ENCODE data around the gene CASP8AP2. TPM values are rescaled to one million over a fixed set of nuclear protein-coding genes. Genes with fewer than 3 reads are reported as not detected.

CASP8AP2 gene
- total and polyA plus RNA-seq, 2 of the 13 experiments (the other 11 are each of a cell fraction or from before 2014, with no cell fraction given): 5.7 to 13.5 TPM

DNA sequence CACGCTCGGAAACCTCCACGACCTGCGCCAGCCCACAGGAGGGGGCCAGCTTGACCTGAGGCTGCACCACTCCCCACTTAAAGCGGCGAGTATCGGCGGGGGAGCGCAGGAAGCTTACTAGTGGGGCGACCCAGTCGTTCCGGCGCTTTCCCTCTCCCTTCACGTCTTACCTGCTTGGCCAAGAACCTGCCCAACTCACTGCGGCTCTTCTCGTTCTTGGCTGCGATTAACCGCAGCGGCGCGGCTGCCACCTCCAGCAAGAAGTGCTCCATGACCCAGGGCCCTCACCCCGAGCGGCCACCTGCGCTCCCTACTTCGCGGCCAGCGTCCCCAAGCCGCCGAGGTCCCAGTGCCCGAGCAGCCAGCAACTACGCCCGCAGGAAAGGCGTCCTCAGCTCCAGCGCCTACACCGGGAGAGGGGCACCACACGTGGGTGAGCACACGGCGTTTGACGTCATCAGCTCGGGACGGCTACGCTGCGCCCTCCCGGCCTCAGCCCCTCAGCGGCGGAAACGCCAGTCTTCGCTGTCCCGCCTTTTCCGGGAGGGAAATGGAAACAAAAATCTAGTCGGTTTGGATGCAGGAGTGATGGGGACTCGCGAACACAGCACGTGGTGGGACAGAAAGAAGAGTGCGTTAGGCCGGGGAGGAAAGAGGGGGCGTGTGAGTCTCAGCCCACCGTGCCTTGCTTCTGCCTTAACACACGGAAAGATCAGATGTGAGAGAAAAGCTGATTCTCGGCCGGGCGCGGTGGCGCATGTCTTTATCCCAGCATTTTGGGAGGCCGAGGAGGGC is 10.1 kb upstream of the CASP8AP2 start, which contains the start of gene MDN1 (continued):
- TF ChIP-seq ZSCAN30 (CRISPR knock-in tag; IDR thresholded peaks at IDR 0.05) (no peak), ZFP90 (CRISPR knock-in tag; IDR thresholded peaks at IDR 0.05; ENCODE audit: borderline replicate concordance) (peak; percentile 71; the same call in 1 of the 2 replicates), ZNF292 (CRISPR knock-in tag; IDR thresholded peaks at IDR 0.05; ENCODE audit: borderline replicate concordance, low read depth) (peak; percentile 42; the same call in 1 of the 2 replicates), FOXJ3 (CRISPR knock-in tag; IDR thresholded peaks at IDR 0.05; ENCODE audit: borderline replicate concordance) (no peak; the same call in 1 of the 2 replicates), KLF9 (CRISPR knock-in tag; IDR thresholded peaks at IDR 0.05; ENCODE audit: low read depth) (0 out of 2 replicates have a peak, but pooled peaks have one; percentile 42), IKZF4 (CRISPR knock-in tag; IDR thresholded peaks at IDR 0.05; ENCODE audit: borderline replicate concordance, low read depth, not compliant biosample characterization) (no peak), ZNF646 (CRISPR knock-in tag; IDR thresholded peaks at IDR 0.05) (no peak; the same call in 1 of the 2 replicates), ZNF225 (CRISPR knock-in tag; IDR thresholded peaks at IDR 0.05) (peak; percentile 78; the same call in 1 of the 2 replicates), HIC2 (CRISPR knock-in tag; IDR thresholded peaks at IDR 0.05; ENCODE audit: low read depth) (peak; percentile 60; the same call in 1 of the 2 replicates), ZNF207 (IDR thresholded peaks at IDR 0.05; ENCODE audit: borderline replicate concordance) (no peak), ATF5 (CRISPR knock-in tag; IDR thresholded peaks at IDR 0.05; ENCODE audit: low read depth) (no peak), TRAFD1 (CRISPR knock-in tag; IDR thresholded peaks at IDR 0.05; ENCODE audit: borderline replicate concordance) (0 out of 2 replicates have a peak, but pooled peaks have one; percentile 72), ZNF484 (CRISPR knock-in tag; IDR thresholded peaks at IDR 0.05; ENCODE audit: borderline replicate concordance, low read depth) (no peak), ZNF546 (CRISPR knock-in tag; conservative IDR thresholded peaks at IDR 0.05) (0 out of 2 replicates have a peak, but pooled peaks have one; percentile 51), ZFP36 (IDR thresholded peaks at IDR 0.05; ENCODE audit: borderline replicate concordance, low read depth, low read length, partially characterized antibody) (no peak), EEA1 (CRISPR knock-in tag; IDR thresholded peaks at IDR 0.05; ENCODE audit: borderline replicate concordance) (no peak), MAFG (CRISPR knock-in tag; IDR thresholded peaks at IDR 0.05) (no peak)

All from HepG2 (cell line).